NCI-H446 treated with DMSO at 0.1 percent for 48 hours (cell line): ENCODE results near the gene DPYSL3.

Experiments used
- DNase-seq: peaks from one replicate; lab custom pipeline; 2025; lab: John Stamatoyannopoulos, UW

The DPYSL3 gene

GRCh38 chr5:147437161-147437596, 72.7 kb downstream of the DPYSL3 start:
- no peak for DNase-seq

GRCh38 chr5:147436596-147436995, 73.3 kb downstream of the DPYSL3 start:
- DNase-seq = no peak

DNA sequence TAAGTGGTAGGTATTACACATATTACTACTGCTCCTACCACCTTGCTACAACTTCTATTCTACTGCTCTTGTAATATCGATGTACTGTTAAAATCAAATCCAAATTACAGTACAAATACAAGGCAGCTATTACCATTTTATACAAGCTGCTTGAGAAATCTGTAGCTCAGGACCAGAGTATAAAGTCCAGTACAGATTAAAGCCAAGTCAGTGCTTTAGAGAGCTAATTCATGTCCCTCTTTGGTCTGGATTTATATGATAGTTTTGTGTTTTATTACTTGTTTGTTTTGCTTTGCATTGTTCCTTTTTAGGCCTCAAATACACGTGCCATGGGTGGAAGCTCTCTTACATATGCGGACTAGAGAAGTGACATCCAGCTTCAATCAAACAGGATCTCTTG, 75.8 kb downstream of the DPYSL3 start:
- DNase-seq = no peak

- no peak for DNase-seq
These were observed 77.5 kb downstream of the DPYSL3 start for GRCh38 chr5:147432323-147432722.

DNA sequence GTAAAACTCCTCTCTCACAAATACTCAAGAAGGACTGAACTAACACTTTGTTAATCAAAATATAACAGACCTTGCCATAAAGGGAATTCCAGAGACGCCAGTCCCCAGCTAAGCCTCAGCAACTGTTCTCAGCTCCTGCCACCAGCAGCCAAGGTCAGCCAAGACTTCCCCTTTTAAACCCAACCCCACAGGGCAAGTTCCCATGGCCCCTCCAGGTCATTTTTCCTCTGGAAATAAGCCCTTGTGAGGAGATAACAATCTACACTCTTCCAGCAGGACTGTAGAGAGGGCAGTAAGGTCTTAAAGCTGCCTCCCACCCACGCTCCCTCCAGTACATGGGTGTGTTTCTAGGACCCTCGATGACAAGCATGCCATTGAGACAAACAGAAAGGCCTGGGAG, 78.3 kb downstream of the DPYSL3 start:
- DNase-seq = no peak

- DNase-seq = no peak
These were observed 79.2 kb downstream of the DPYSL3 start for GRCh38 chr5:147430628-147431027.

DNA sequence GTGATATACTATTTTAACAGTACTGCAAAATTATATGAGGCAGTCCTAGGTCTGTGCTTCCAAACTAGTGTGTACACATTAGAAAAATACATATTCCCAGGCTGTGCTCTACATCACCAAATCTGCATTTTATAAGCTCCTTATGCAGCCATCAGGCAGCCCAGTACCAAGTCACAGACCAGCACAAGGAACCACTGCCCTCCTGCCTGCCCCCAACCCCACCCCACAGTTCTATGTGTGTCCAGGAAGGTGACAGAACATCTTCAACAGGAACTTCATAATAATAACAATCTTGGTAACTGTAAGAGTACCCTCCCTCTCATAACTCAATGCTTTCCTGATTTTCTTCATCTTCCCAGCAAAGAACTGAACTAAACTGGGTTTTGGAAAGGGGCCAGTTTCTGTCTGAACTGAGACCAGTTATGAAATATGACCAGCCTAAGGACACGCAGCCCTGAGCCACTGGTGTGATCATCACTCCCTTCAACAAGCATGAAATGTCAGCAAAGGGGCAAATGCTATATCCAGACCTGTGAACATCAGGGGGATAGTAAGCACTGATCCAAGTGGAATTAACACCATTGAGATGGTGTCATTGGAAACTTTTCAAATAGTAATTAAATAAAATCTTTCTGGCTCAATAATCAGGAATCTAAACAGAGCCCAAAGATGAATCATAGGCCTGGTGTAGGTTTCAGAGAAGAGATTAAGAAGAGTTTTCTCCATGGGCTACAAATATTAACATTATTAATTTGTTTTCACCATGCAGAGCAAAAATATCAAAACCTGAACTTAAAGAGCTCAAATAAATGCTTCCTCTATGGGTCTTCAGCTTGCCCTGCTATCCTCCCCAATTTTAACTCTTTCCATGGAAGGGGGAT, 82.1 kb downstream of the DPYSL3 start:
- DNase-seq = peak; percentile 87

GRCh38 chr5:147426640-147427327, 83.1 kb downstream of the DPYSL3 start:
- DNase-seq = no peak

- DNase-seq = no peak
These were observed 91.3 kb downstream of the DPYSL3 start for GRCh38 chr5:147418613-147419012.

DNA sequence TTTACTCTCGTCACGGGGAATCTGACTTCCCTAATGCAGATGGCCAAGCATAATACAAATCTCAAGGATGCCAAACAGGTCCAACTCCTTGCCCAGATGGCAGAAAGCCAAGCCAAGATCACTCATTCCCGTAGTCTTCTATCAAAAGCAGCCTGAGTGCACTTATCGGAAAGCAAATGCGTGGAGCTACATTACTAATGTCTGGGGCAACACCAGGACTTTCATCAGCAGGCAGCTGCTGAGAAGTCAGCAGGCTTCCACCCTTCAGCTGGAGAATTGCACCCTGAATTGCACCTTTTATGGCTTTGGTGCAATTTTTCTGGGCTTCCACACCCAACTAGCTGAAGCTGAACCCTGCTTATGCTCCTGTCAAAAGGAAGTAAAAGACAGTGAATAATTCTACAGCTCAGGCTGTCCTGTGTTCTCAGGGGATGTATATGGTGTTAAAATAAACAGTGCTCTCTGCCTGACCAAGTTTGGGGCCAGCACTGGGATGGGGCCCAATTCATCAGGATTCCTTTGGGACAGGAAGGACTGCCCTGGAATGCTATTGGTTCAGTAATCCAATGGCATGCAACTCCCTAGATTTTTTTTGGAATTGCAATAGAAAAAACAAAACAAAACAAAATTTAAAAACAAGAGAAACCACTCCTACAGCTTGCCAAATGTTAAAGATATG, 92.6 kb downstream of the DPYSL3 start:
- peak; percentile 53 for DNase-seq

DNA sequence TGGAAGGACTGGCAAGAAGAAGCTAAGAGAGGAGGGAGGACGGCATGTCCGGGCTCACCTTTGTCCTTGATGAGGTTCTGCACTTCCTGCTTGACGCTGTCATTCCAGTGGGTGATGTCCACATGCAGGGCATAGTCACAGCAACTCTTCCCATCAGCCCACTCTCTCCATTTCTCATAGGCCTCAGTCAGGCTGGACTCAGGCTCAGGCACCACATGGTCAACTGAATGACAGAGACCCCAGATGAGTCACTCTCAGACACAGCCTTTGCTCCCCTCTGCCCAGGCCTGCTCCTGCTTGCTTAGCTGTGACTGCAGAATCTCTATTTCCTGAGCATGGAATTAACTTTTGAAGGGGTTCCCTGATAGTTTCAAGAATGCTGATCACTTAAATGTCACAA, 94.2 kb downstream of the DPYSL3 start:
- no peak for DNase-seq

- no peak for DNase-seq
These were observed 96.6 kb downstream of the DPYSL3 start for GRCh38 chr5:147413266-147413665.

DNA sequence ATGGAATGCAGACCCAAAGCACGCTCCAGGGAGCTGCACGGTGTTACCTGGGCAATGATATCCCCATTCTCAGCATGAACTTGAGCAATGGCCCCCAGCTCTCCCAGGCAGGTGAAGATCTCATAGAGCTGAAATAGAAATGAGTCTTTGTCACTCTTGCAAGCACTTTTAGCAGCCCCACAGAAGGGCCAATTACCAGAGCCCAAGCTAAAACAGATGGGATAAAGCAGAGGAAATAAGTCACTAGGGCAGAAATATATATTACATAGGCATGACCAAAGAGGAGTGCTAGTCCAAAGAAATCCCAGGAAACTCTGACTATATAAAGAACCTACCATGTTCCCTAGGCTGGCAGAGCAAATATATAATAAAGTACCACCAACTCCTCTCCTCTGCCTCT, 97.3 kb downstream of the DPYSL3 start:
- DNase-seq = no peak

DNA sequence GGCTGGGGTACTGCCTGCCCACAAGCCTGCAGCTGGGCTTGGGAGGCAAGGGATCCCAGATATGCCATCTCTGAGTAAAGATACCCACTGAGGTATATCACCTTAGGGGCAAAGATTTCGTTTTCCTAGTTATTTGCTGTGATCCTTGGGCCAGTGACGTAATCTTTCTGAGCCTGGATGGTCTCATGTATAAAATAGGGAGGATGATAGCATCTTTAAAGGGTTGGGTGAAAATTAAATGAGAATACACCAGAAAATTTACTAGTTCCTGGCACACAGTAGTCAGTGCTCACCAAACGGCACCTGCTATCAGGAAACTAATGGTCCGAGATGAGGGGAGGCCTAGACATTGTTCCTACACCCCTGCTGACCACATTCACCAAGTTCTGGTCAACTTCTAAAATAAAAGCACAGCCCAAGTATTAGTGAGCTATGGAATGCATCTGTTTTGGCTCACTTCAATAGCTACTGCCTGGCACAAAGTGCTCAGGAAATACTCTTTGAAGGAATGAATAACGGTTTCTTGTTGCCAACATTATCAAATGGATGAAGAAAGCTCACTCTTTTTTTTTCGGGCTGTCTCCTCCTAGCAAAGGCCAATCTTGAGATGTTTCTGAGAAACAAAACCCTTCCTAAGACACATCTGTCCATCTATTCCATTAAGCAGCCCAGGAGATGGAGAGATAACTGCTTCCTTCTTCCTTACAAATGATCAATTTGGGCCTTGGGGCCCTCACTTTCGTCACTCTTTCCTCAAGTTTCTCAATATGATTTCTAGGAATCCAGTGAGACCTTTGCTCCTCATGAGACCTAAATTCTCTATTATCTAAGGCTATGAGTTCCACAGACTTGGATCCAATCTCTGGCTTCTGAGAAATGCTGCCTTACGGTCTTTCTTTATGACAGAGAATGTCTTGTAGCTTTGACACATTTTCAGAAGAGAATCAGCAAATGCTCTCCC, 98.2 kb downstream of the DPYSL3 start:
- no peak for DNase-seq

DNA sequence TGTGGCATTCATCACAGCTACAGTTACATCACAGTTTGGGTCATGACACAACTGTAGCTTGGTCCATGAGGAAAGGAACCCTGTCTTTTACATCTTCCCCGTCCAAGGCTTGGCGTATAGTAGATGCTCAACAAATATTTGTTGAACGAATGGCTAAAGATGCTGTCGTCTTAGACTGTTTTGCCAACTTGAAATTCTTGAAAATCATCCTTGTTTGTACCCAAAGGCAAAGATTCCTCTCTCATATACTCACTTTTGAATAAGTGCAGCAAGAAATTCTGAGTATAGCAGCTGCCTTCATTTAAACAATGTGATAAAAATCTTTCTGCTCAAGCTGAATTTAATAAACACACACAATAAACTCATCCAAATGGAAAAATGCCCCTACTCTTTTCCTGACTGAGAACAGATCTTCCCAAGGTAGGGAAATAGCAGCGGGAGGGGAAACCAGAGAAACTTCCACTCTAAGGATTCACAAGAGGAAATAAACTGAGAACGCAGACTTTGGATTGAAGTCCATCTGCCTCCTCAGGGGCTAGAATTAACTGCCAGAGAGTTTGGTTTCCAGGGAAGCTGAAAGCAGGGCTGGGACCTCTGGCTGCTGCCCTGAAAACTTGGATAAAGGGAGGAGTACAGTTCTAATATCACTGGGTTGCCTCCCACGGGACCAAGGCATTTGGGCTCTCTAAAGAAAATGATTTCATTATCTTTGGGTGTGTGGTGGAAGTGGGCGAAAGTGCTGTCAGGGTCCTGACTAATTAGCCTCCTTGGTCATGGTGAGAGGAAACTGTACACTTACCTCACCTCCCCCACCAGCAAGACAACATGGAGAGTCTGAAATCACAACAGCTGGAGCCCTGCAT, 99.1 kb downstream of the DPYSL3 start:
- no peak for DNase-seq

GRCh38 chr5:147408980-147409379, 100.9 kb downstream of the DPYSL3 start:
- DNase-seq = no peak

DNA sequence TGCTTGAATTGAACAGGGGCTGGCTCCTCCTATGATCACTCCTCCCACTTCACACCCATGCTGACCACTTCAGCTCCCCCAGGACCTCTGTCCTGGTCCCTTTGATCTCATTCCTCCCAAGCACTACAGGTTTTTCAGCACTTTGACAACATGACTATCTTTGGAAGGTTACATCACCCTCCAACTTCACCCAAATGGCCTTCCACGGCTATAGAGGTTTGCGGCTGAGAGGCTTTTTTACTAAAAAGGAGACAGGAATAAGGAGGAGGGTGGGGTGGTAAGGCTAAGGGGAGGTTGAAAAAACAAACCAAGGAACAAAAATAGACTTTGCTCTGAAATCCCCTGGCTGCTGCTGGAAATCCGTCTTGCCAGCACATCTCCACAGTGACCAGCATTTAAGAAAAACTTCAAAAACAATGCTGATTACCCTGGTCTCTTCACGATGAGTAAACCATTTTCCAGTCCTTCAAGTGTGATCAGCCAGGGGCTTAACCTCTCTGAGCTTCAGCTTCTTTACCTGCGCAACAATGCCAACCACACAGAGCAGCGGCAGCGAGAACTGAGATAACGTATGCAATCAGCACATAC, 102.7 kb downstream of the DPYSL3 start:
- DNase-seq = no peak

GRCh38 chr5:147406636-147407035, 103.2 kb downstream of the DPYSL3 start:
- no peak for DNase-seq

DNA sequence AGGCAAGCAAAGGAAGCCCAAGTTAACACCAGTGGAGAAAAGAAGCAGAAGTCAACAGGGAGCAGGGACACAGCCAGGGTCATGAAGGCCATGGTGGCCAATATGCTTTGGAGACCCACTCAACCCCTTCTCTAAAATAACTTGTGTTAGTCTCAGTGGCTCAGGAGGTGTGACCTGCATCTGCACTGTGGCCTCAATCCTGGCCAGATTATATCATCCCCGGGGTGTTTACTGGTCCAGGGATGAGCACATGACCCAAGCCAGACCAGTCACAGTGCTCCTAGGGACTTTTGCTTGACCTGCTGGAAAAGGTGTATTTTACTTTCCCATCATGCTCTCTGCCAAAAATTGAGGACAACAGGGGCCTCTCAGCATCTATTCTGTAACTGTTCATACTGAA, 105.2 kb downstream of the DPYSL3 start:
- no peak for DNase-seq
